Activated CD4-positive, alpha-beta T cell treated with anti-CD3 and anti-CD28 coated beads, Interleukin-2, amount 50 U/mL, for 48 hours (primary cell): ENCODE measurements around the gene IGFBP5.

Experiments used
- DNase-seq, 2 experiments: peaks; one replicate each; pipeline ENCODE4 v3.0.0-alpha.2; 2020

IGFBP5 gene

GRCh38 chr2:216663106-216663505 lies 32.2 kb downstream of the IGFBP5 start:
- no peak for DNase-seq

- no peak for DNase-seq
These were observed 33.5 kb downstream of the IGFBP5 start for GRCh38 chr2:216661639-216662375.

- no peak for DNase-seq
These were observed 34.3 kb downstream of the IGFBP5 start for GRCh38 chr2:216661051-216661450.

- DNase-seq: no peak
These were observed 34.9 kb downstream of the IGFBP5 start for GRCh38 chr2:216660496-216660895.

DNA sequence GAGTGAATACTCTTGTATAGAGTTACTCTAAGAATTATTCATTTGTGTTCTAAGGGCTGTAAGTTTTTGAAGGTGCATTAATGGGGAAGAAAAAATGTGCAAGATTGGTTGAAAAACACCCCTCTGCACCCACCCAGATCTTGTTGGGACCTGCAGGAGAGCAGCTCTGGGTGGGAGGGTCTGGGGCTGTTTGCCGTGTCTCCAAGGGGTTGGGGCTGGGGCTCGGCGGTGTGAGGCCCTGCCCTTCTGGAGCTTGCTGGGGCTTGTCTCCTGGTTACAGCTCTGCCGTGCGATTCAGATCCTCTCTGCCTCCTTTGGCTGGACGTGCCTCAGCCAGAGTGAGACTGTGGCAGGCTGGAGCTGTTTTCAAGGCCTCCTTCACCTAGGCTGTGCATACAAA lies 36.1 kb downstream of the IGFBP5 start:
- DNase-seq: no peak

DNA sequence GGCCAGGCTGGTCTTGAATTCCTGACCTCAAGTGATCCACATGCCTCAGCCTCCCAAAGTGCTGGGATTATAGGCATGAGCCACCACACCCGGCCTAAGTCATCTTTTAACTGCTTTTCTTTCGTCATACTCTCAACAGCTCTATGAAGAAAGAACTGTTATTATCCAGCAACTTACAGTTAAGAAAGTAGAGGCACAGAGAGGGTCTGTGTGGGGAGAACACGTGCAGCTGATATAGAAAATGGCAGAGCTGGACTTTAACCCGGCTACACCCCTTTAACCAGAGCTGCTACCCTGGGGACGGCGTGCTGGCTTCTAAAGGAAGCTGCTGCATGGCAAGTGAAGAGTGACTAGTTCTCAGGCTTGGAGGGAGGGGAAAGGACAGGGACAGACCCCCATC lies 36.6 kb downstream of the IGFBP5 start:
- no peak for DNase-seq

- DNase-seq: no peak
These were observed 37.4 kb downstream of the IGFBP5 start for GRCh38 chr2:216657980-216658379.

DNA sequence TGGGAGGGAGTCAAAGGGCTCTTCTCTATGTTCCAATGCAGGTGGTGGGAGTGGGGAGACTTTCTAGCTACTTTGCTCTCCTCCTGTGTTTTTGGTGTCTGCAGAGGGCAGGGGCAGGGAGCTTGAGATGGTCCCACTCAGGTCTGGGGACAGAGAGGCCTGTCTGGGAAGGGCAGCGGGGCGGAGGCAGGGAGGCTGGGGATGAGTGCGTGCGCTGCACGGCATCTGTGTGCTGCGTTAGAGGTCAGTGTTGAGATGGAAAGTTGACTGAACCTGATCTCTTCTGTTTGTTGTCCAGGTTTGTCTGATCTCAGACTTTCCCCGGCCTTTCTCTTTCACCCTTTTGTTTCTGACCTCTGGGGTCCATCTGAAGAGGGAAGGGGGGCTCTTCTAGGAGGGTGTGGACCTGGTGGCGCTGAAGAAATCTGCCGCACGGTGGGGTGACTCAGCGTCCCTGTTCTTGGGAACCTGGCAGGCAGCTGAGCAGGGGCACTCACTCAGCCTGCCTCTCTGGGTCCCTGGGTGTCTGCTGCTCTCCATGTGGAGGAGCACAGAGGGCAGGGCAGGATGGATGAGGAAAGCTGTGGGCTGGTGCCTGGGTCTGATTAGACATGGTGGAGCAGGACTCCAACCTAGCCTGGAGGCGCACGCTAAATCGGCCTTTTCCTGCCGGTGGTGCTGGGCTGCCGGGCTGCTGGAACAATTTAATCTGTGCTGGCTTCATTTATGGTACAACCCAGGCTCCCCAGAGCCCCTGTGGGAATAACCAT lies 38.1 kb downstream of the IGFBP5 start:
- no peak for DNase-seq

- no peak for DNase-seq
These were observed 40.8 kb downstream of the IGFBP5 start for GRCh38 chr2:216654528-216655052.

- DNase-seq: no peak
These were observed 41.4 kb downstream of the IGFBP5 start for GRCh38 chr2:216653931-216654365.

DNA sequence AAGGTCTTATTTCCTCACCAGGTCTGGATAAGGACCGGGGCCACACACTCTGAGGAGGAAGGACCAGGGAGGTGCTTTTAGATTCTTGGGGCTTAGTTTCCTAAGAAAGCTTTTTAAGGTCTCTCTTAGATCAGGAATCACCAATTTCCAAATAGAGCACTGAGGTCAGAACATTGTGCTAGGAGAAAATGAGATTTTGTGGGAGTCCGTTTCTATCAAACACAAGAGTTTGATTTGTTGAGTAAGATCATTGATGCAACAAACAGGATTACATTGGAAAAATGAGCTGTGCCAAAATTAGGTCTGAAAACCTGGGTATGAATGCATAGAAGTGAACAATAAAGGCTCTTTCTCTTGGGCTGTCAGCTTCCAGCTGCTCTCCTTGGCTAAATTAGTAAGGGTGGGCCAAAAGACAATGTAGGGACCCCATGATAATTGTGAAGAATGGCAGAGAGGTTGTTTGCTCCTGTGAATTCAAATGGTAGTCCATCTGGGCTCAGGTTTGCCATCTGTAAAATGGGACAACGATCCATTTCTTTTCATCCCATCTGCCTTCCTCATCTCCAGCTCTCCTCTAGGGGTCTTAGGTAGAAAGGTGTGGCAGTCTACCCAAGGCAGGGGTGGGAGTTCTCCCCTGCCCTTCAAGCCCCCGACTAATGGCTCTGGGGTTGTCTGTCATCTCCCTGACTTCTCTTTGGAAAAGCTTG lies 42.1 kb downstream of the IGFBP5 start:
- DNase-seq: no peak

DNA sequence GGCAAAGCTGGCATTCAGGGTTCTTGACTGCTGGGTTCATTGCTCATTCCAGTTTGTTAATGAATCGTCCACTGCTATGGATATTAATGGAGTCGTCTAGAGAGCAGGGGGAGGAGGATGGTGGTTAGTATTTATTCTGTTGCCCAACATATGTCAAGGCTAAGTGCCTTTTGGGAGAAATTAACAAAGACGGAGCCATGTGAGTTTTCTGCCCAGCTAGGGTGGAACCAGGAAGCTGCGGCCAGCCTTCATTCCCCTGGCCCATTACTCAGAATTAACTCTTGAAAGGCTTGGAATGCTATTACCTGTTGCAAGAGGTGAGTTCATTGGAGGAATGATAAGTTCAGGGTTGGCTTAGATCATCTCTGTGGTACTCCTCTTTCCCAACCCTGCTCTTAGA lies 42.8 kb downstream of the IGFBP5 start:
- no peak for DNase-seq

DNA sequence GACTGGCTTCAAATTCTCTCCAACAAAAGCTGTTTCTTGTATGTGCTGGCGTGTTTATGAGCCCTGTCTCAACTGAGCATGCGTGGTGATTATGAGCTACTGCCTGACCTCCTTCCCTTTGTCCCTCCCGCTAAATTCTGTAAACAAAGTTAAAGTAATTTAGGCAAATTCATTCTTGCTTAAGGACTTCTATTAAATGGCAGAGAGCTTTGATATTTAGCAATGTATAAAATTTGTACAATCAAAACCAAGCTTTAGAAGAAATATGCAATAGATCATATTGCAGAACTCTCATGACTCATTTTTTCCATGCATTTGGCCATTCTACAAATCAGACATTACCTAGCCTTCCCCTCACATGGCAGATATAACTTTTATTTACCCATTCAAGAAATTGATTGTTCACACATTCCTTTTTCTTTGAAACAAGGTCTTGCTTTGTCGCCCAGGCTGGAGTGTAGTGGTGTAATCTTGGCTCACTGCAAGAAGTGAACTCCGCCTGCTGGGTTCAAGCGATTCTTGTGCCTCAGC lies 43.9 kb downstream of the IGFBP5 start:
- no peak for DNase-seq

DNA sequence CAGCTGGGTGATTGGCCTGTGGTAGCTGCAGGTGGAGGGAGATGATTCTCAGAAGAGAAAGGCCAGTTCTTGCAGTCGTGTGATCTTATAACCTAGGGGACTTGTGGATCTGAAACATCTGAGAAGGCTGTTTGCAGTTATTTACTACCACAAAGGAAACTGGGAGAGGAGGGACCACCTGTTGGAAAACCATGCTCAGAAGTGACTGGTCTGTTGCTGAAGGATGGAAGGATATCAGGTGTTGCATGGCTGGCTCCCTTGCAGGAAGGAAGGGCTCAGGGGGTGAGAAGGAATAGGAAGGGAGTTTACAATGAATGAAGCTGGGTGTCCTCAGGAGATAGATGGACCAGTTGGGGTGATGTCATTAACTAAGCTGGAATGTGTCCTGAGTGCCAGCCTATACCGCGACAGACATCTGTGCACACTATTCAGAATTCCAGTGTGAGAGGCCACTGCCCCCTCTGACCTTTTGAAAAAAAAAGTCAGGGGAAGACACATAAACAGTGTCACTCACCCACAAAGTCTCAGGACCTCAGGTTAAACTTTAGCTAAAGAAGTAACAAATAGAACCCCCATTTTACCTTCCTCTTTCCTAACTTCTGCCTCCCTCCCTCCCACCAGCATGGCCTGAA lies 44.6 kb downstream of the IGFBP5 start:
- no peak for DNase-seq

DNA sequence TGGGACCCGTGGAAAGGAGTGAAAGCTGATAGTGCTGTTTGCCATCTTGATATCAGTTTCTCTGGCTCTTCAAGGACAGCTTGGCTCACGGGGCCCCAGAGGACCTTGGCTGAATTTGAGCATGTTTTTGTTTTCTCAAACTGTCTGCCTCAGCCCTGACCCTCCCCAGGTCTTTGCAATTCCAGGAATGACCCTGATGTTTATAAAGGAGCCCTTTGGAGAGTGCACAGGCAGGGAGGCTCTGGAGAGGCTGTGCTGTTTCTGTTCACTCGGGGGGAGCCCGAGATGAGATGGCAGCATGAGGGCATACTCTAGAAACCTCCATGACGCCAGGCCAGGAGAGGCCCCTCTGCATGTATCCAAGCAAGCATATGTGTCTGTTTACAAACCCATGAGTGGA lies 45.8 kb downstream of the IGFBP5 start:
- DNase-seq: no peak

GRCh38 chr2:216648105-216648504 lies 47.2 kb downstream of the IGFBP5 start:
- no peak for DNase-seq

GRCh38 chr2:216646116-216646515 lies 49.2 kb downstream of the IGFBP5 start:
- DNase-seq: no peak

DNA sequence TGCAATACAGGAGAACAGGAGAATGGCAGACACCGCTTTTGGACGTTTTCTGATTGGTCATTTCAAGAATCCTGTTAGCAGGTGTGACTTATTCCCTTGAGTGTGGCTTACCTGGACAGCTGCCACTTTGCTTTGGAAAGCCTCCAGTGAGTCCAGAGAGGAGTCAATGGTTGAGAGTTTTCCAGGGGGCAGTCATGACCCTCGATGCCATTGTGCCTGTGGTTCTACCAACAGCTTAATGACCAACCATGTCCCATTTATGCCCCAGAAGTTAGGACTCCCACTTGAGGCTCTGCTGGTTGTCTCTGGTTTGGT lies 49.8 kb downstream of the IGFBP5 start:
- DNase-seq: no peak

GRCh38 chr2:216644842-216645635 lies 50.3 kb downstream of the IGFBP5 start:
- DNase-seq: no peak

GRCh38 chr2:216643986-216644659 lies 51.2 kb downstream of the IGFBP5 start:
- DNase-seq: no peak

- DNase-seq: no peak
These were observed 57.9 kb downstream of the IGFBP5 start for GRCh38 chr2:216637472-216637871.
